ENCODE measurements around the gene RHOU. TPM values are rescaled to one million over a fixed set of nuclear protein-coding genes. Genes with fewer than 3 reads are reported as not detected.

The RHOU gene
- total RNA-seq, 2 experiments from 2014 or later: 1.2 TPM

GRCh38 chr1:228695015-228695955 lies 40.0 kb upstream of the RHOU start:
- Mint-ChIP-seq H3K4me3 (no peak overlapping the region), H3K36me3 (ENCODE audit: low read depth) (no peaks in the 10 kb centered on the region), H3K27ac (no peak overlapping the region), H3K27me3 (no peaks in the 10 kb centered on the region), H3K4me1 (ENCODE audit: low read depth) (peaks cover 10% of the 10 kb centered on the region), H3K9me3 (no peaks in the 10 kb centered on the region)
- ATAC-seq: peak; percentile 24
- ChIA-PET POLR2A (no interaction called here), CTCF (interaction anchor here (1.9 kb wide), 1 partner anchor 532 kb away, joined by 4 read pairs; no protein-coding TSS in a partner anchor)
- peak; percentile 19 for DNase-seq
- TF ChIP-seq CTCF (IDR thresholded peaks at IDR 0.05): no peak
- intact Hi-C loops (cut with micrococcal nuclease): no loop called here

GRCh38 chr1:228697207-228698016 lies 37.9 kb upstream of the RHOU start:
- no peaks in the 10 kb centered on the region for H3K27me3 Mint-ChIP-seq
- DNase-seq: no peak
- ATAC-seq: no peak
- no peaks in the 10 kb centered on the region for H3K36me3 Mint-ChIP-seq (ENCODE audit: low read depth)
- POLR2A ChIA-PET: no interaction called here
- H3K4me1 Mint-ChIP-seq (ENCODE audit: low read depth): peaks cover 10% of the 10 kb centered on the region
- no peaks in the 10 kb centered on the region for H3K9me3 Mint-ChIP-seq
- TF ChIP-seq CTCF (IDR thresholded peaks at IDR 0.05): no peak
- intact Hi-C loops (cut with micrococcal nuclease): no loop called here
- CTCF ChIA-PET: interaction anchor here (1.6 kb wide), 1 partner anchor 530 kb away, joined by 5 read pairs; no protein-coding TSS in a partner anchor
- H3K4me3 Mint-ChIP-seq: no peak overlapping the region
- H3K27ac Mint-ChIP-seq: no peak overlapping the region

- CTCF ChIA-PET: interaction anchor here (1.6 kb wide), 1 partner anchor 530 kb away, joined by 5 read pairs; no protein-coding TSS in a partner anchor
- H3K36me3 Mint-ChIP-seq (ENCODE audit: low read depth): no peaks in the 10 kb centered on the region
- H3K9me3 Mint-ChIP-seq: peaks cover 2% of the 10 kb centered on the region
- H3K27me3 Mint-ChIP-seq: no peaks in the 10 kb centered on the region
- peaks cover 10% of the 10 kb centered on the region for H3K4me1 Mint-ChIP-seq (ENCODE audit: low read depth)
- POLR2A ChIA-PET: no interaction called here
- intact Hi-C loops (cut with micrococcal nuclease): no loop called here
- no peak overlapping the region for H3K4me3 Mint-ChIP-seq
- ATAC-seq: no peak
- H3K27ac Mint-ChIP-seq: no peak overlapping the region
- no peak for TF ChIP-seq CTCF (IDR thresholded peaks at IDR 0.05)
- DNase-seq: no peak
Observed at GRCh38 chr1:228698017-228698329, 37.3 kb upstream of the RHOU start.

GRCh38 chr1:228702433-228702832 lies 32.8 kb upstream of the RHOU start:
- intact Hi-C loops (cut with micrococcal nuclease): no loop called here
- POLR2A ChIA-PET: interaction anchor here (0.6 to 0.7 kb wide), 2 partner anchors 19 to 251 kb away, joined by 3 read pairs; no protein-coding TSS in a partner anchor
- no peaks in the 10 kb centered on the region for H3K4me1 Mint-ChIP-seq (ENCODE audit: low read depth)
- CTCF ChIA-PET: interaction anchor here (0.9 to 2.8 kb wide), 5 partner anchors 11 to 525 kb away, joined by 3 to 10 read pairs (median 4); no protein-coding TSS in a partner anchor
- no peak overlapping the region for H3K27ac Mint-ChIP-seq
- peaks cover 2% of the 10 kb centered on the region for H3K9me3 Mint-ChIP-seq
- DNase-seq (no peak), ATAC-seq (no peak)
- H3K27me3 Mint-ChIP-seq: no peaks in the 10 kb centered on the region
- TF ChIP-seq CTCF (IDR thresholded peaks at IDR 0.05): no peak
- H3K4me3 Mint-ChIP-seq: no peak overlapping the region
- no peaks in the 10 kb centered on the region for H3K36me3 Mint-ChIP-seq (ENCODE audit: low read depth)

Measured in activated CD8-positive, alpha-beta T cell treated with anti-CD3 and anti-CD28 coated beads for 36 hours (primary cell).